MM.1S (cell line): Measurements from ENCODE around the gene KCNIP3.

ENCODE experiments used
- EZH2 ChIP-seq: fragments of 300-600 bp; sonication (generic); optimal IDR thresholded peaks from 2 replicates; pipeline ENCODE3; 2017; ENCODE audit warnings: low read depth, mild to moderate bottlenecking, antibody characterized with exemption, low read length, mixed read lengths
- EZH2phosphoT487 ChIP-seq: fragments of 300-600 bp; sonication (generic); IDR thresholded peaks from 2 replicates; pipeline ENCODE4 v1.6.1; 2018; ENCODE audit warnings: antibody characterized with exemption, low read length
- TF ChIP-seq, protein P1 (sequence below): fragments of 300-600 bp; sonication (generic); IDR thresholded peaks from 2 replicates; pipeline ENCODE4 v1.5.1; 2016; ENCODE audit warnings: antibody characterized with exemption, low read length, mixed read lengths

- TF ChIP-seq EZH2phosphoT487 (no peak), EZH2 (no peak)
- TF ChIP-seq, protein P1, sequence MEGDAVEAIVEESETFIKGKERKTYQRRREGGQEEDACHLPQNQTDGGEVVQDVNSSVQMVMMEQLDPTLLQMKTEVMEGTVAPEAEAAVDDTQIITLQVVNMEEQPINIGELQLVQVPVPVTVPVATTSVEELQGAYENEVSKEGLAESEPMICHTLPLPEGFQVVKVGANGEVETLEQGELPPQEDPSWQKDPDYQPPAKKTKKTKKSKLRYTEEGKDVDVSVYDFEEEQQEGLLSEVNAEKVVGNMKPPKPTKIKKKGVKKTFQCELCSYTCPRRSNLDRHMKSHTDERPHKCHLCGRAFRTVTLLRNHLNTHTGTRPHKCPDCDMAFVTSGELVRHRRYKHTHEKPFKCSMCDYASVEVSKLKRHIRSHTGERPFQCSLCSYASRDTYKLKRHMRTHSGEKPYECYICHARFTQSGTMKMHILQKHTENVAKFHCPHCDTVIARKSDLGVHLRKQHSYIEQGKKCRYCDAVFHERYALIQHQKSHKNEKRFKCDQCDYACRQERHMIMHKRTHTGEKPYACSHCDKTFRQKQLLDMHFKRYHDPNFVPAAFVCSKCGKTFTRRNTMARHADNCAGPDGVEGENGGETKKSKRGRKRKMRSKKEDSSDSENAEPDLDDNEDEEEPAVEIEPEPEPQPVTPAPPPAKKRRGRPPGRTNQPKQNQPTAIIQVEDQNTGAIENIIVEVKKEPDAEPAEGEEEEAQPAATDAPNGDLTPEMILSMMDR: no peak
These were observed 35.9 kb downstream of the KCNIP3 start for GRCh38 chr2:95333056-95333455.
